H9 (cell line): ENCODE results near the gene DEFB125. TPM values are rescaled to one million over a fixed set of nuclear protein-coding genes. Genes with fewer than 3 reads are reported as not detected.

Source experiments
- DNase-seq: peaks from one replicate; pipeline ENCODE4 v3.0.0-alpha.2; 2017
- H2AFZ ChIP-seq: one replicate; pipeline ENCODE4 v1.6.1; 2013; ENCODE audit warnings: mild to moderate bottlenecking, low read length, control low read depth, moderate library complexity
- H2AK5ac ChIP-seq: 2 replicates; pipeline ENCODE4 v1.6.1; 2013; ENCODE audit warnings: low read length, control low read depth, mixed read lengths; ENCODE audit not compliant: insufficient read length
- H2BK120ac ChIP-seq: one replicate; pipeline ENCODE4 v1.6.1; 2013; ENCODE audit warnings: low read depth, mild to moderate bottlenecking, low read length, control low read depth, inconsistent platforms; ENCODE audit not compliant: poor library complexity, severe bottlenecking
- H2BK12ac ChIP-seq: 2 replicates; pipeline ENCODE4 v1.6.1; 2013; ENCODE audit warnings: low read length, control low read depth, mixed read lengths, low read depth; ENCODE audit not compliant: insufficient read length
- H2BK15ac ChIP-seq: 2 replicates; pipeline ENCODE4 v1.6.1; 2013; ENCODE audit warnings: low read depth, low read length, control low read depth
- H2BK20ac ChIP-seq: one replicate; pipeline ENCODE4 v1.6.1; 2013; ENCODE audit warnings: low read depth, mild to moderate bottlenecking, low read length, control low read depth, inconsistent platforms; ENCODE audit not compliant: poor library complexity, severe bottlenecking
- H2BK5ac ChIP-seq: 2 replicates; pipeline ENCODE4 v1.6.1; 2013; ENCODE audit warnings: low read length, control low read depth, mixed read lengths; ENCODE audit not compliant: insufficient read length
- H3K14ac ChIP-seq: 2 replicates; pipeline ENCODE4 v1.6.1; 2013; ENCODE audit warnings: low read length, control low read depth; ENCODE audit not compliant: insufficient read depth
- H3K18ac ChIP-seq: 2 replicates; pipeline ENCODE4 v1.6.1; 2013; ENCODE audit warnings: low read depth, mild to moderate bottlenecking, mixed read lengths, low read length, control low read depth; ENCODE audit not compliant: insufficient read length
- H3K23ac ChIP-seq: 2 replicates; pipeline ENCODE4 v1.6.1; 2013; ENCODE audit warnings: low read length, control low read depth, mixed read lengths, low read depth; ENCODE audit not compliant: insufficient read length
- H3K23me2 ChIP-seq: 2 replicates; pipeline ENCODE4 v1.6.1; 2013; ENCODE audit warnings: low read depth, mild to moderate bottlenecking, mixed read lengths, low read length, control low read depth; ENCODE audit not compliant: insufficient read length, poor library complexity, severe bottlenecking
- H3K27ac ChIP-seq: 2 replicates; pipeline ENCODE4 v1.5.1; 2013; ENCODE audit warnings: low read length, control low read depth, mixed read lengths, low read depth; ENCODE audit not compliant: insufficient read length
- H3K27me3 ChIP-seq: 2 replicates; pipeline ENCODE4 v1.6.1; 2013; ENCODE audit warnings: low read length, control low read depth, inconsistent platforms; ENCODE audit not compliant: insufficient read depth
- H3K4ac ChIP-seq: 2 replicates; pipeline ENCODE4 v1.6.1; 2013; ENCODE audit warnings: low read depth, mild to moderate bottlenecking, control low read depth, inconsistent platforms, low read length, moderate library complexity
- H3K4me1 ChIP-seq: 2 replicates; pipeline ENCODE4 v1.6.1; 2013; ENCODE audit warnings: low read length, control low read depth, inconsistent platforms; ENCODE audit not compliant: insufficient read depth
- H3K4me2 ChIP-seq: 2 replicates; pipeline ENCODE4 v1.6.1; 2013; ENCODE audit warnings: low read length, control low read depth, mixed read lengths; ENCODE audit not compliant: insufficient read length, insufficient read depth
- H3K56ac ChIP-seq: 2 replicates; pipeline ENCODE4 v1.6.1; 2013; ENCODE audit warnings: low read depth, mild to moderate bottlenecking, mixed read lengths, low read length, control low read depth; ENCODE audit not compliant: insufficient read length
- H3K79me1 ChIP-seq: 2 replicates; pipeline ENCODE4 v1.6.1; 2013; ENCODE audit warnings: low read depth, mild to moderate bottlenecking, moderate library complexity, low read length, control low read depth, inconsistent platforms; ENCODE audit not compliant: insufficient read depth, poor library complexity, severe bottlenecking
- H3K79me2 ChIP-seq: 2 replicates; pipeline ENCODE4 v1.6.1; 2013; ENCODE audit warnings: low read length, control low read depth, inconsistent platforms; ENCODE audit not compliant: insufficient read depth
- H3K9ac ChIP-seq: 2 replicates; pipeline ENCODE4 v1.6.1; 2013; ENCODE audit warnings: low read length, control low read depth, mixed read lengths; ENCODE audit not compliant: insufficient read length; ENCODE audit errors: extremely low read depth
- H3K9me3 ChIP-seq: one replicate; pipeline ENCODE4 v1.6.1; 2013; ENCODE audit warnings: low read depth, low read length, inconsistent platforms; ENCODE audit not compliant: control insufficient read depth
- H3T11ph ChIP-seq: one replicate; pipeline ENCODE4 v1.6.1; 2013; ENCODE audit warnings: mild to moderate bottlenecking, low read length, control low read depth, inconsistent platforms
- H4K20me1 ChIP-seq: one replicate; pipeline ENCODE4 v1.6.1; 2013; ENCODE audit not compliant: control insufficient read depth, insufficient read length, insufficient read depth
- H4K5ac ChIP-seq: 2 replicates; pipeline ENCODE4 v1.6.1; 2013; ENCODE audit warnings: low read depth, mild to moderate bottlenecking, mixed read lengths, low read length, control low read depth; ENCODE audit not compliant: insufficient read length
- H4K8ac ChIP-seq: replicated peaks from 2 replicates; pipeline ENCODE4 v1.6.1; 2013; ENCODE audit warnings: low read length, control low read depth, mixed read lengths, low read depth; ENCODE audit not compliant: insufficient read length
- H4K91ac ChIP-seq: 2 replicates; pipeline ENCODE4 v1.6.1; 2013; ENCODE audit warnings: low read depth, mild to moderate bottlenecking, moderate library complexity, mixed read lengths, low read length, control low read depth; ENCODE audit not compliant: insufficient read length
- H3K27ac Mint-ChIP-seq, 3 experiments: 2 replicates in 2 of 3; 3 replicates in 1 of 3; pipeline ENCODE4 v1.8.0; 2020 to 2021; ENCODE audit warnings: mixed read lengths in 3 of 3, mild to moderate bottlenecking in 1 of 3, moderate library complexity in 1 of 3
- H3K27me3 Mint-ChIP-seq: 2 replicates; pipeline ENCODE4 v1.8.0; 2021; ENCODE audit warnings: low read depth, mild to moderate bottlenecking, moderate library complexity, mixed read lengths
- H3K36me3 Mint-ChIP-seq, 3 experiments: 2 replicates in 2 of 3; 3 replicates in 1 of 3; pipeline ENCODE4 v1.8.0; 2020 to 2021; ENCODE audit warnings: low read depth in 3 of 3, mixed read lengths in 3 of 3; ENCODE audit not compliant: insufficient read depth in 1 of 3
- H3K4me1 Mint-ChIP-seq, 2 experiments: 2 replicates each; pipeline ENCODE4 v1.8.0; 2020; ENCODE audit warnings: mixed read lengths in 2 of 2
- H3K4me3 Mint-ChIP-seq, 2 experiments: 2 replicates in 1 of 2; 3 replicates in 1 of 2; pipeline ENCODE4 v1.8.0; 2020 to 2021; ENCODE audit warnings: mild to moderate bottlenecking in 2 of 2, mixed read lengths in 2 of 2, moderate library complexity in 1 of 2
- H3K9me3 Mint-ChIP-seq, 2 experiments: 2 replicates in 1 of 2; 3 replicates in 1 of 2; pipeline ENCODE4 v1.8.0; 2020; ENCODE audit warnings: mild to moderate bottlenecking in 2 of 2, mixed read lengths in 2 of 2, moderate library complexity in 1 of 2
- CTCF ChIP-seq: fragments of 200-600 bp; sonication (generic); conservative IDR thresholded peaks from 3 replicates; pipeline ENCODE4 v1.8.0; 2021; ENCODE audit warnings: antibody characterized with exemption, mild to moderate bottlenecking
- WGBS: extraction: QIAGEN DNeasy Blood & Tissue Kit; methylation state at CpG from one replicate; pipeline ENCODE4 v1.1.7; 2013; ENCODE audit warnings: missing lambda C conversion rate, low lambda C conversion rate, mixed read lengths; ENCODE audit not compliant: insufficient read length; ENCODE audit errors: extremely low coverage; 5-methylcytosine and 5-hydroxymethylcytosine counted together
- total RNA-seq: library from RNA; stranded (reverse); gene quantifications from 2 replicates; pipeline ENCODE4 v1.2.1, GENCODE V29; 2021

DEFB125 gene
- total RNA-seq, 1 experiment from 2014 or later = not detected

GRCh38 chr20:77231-77630, 10.2 kb upstream of the DEFB125 start:
- H3K4me3 Mint-ChIP-seq = no peak overlapping the region
- no CpG with 5 or more reads among the region's 2 CpGs for WGBS
- no peak overlapping the region for H2BK12ac ChIP-seq

More at GRCh38 chr20:77231-77630, 10.2 kb upstream of the DEFB125 start:
- Histone ChIP-seq H3K79me1 (no peaks in the 10 kb centered on the region), H3K4ac (no peak overlapping the region), H3K23me2 (no peaks in the 10 kb centered on the region), H3K4me2 (no peak overlapping the region), H4K91ac (no peak overlapping the region), H4K5ac (no peak overlapping the region), H2BK120ac (no peak overlapping the region), H3K14ac (no peak overlapping the region), H2BK15ac (no peak overlapping the region), H2BK5ac (no peak overlapping the region), H3K56ac (no peak overlapping the region), H2AK5ac (no peak overlapping the region), H3K18ac (no peak overlapping the region), H3K23ac (no peak overlapping the region), H4K20me1 (no peaks in the 10 kb centered on the region), H3K9me3 (peaks cover 34% of the 10 kb centered on the region), H3K9ac (no peak overlapping the region), H2AFZ (no peak overlapping the region), H3T11ph (no peak overlapping the region), H3K79me2 (no peaks in the 10 kb centered on the region), H2BK20ac (no peak overlapping the region), H3K4me1 (no peaks in the 10 kb centered on the region), H3K27ac (no peak overlapping the region), H3K27me3 (no peaks in the 10 kb centered on the region), H4K8ac (no peak overlapping the region)
- no peak for TF ChIP-seq CTCF
- Mint-ChIP-seq H3K27me3 (peaks cover 13% of the 10 kb centered on the region), H3K36me3 (peaks cover 0 to 3% (median 2%) of the 10 kb centered on the region in 3 experiments; a peak in 3 of 7 replicates), H3K27ac (no peak overlapping the region), H3K4me1 (no peaks in the 10 kb centered on the region), H3K9me3 (peaks cover 13 to 96% of the 10 kb centered on the region in 2 experiments)
- no peak for DNase-seq
